Brain microvascular endothelial cell (primary cell): ENCODE measurements around the gene YAF2.
A peak's percentile ranks its signal among the peaks of the same experiment; 100 is the strongest.

Experiments
- DNase-seq: peaks from one replicate; pipeline ENCODE4 v3.0.0-alpha.2; 2020
- H3K27ac ChIP-seq: fragments of 250-450 bp; sonication (Bioruptor Pico); 2 replicates; pipeline ENCODE4 v1.5.1; 2020; ENCODE audit warnings: mild to moderate bottlenecking, moderate library complexity
- H3K27me3 ChIP-seq: fragments of 250-450 bp; sonication (Bioruptor Pico); replicated peaks from 2 replicates; pipeline ENCODE4 v1.5.1; 2020; ENCODE audit warnings: mild to moderate bottlenecking
- H3K36me3 ChIP-seq: fragments of 250-450 bp; sonication (Bioruptor Pico); replicated peaks from 2 replicates; pipeline ENCODE4 v1.5.1; 2020; ENCODE audit warnings: mild to moderate bottlenecking
- H3K4me3 ChIP-seq: 2 replicates; pipeline ENCODE4 v1.5.1; 2011; ENCODE audit warnings: low read depth, mild to moderate bottlenecking, control low read depth, low read length, moderate library complexity
- CTCF ChIP-seq: IDR thresholded peaks from 2 replicates; pipeline ENCODE4 v1.5.1; 2011; ENCODE audit warnings: low read depth, mild to moderate bottlenecking, moderate library complexity, low read length, control low read depth, inconsistent platforms; ENCODE audit errors: missing control alignments
- in situ Hi-C: cut with HindIII; loops from 2 replicates; pipeline ENCODE4 v1.10.0; 2017; ENCODE audit warnings: low sequenced_read_pairs, low pct_ligation_motif_present

YAF2 gene

GRCh38 chr12:42144408-42145196, 93.4 kb downstream of the YAF2 start, which contains the start of gene GXYLT1:
Gene GXYLT1 (minus strand): TSS chr12:42144874. CDS start chr12:42144646, 228 bp downstream.
- Histone ChIP-seq H3K27me3 (no peaks in the 10 kb centered on the region), H3K27ac (peak within 1 kb of the TSS; percentile 41), H3K4me3 (peak within 1 kb of the TSS; percentile 73), H3K36me3 (no peaks in the 10 kb centered on the region)
- DNase-seq: peak; percentile 80
- in situ Hi-C loops: no loop called here
- TF ChIP-seq CTCF: no peak

GRCh38 chr12:42144158-42144407, 94.0 kb downstream of the YAF2 start:
- Histone ChIP-seq H3K4me3 (peak overlapping the region; percentile 73), H3K27ac (peak overlapping the region; percentile 41), H3K36me3 (no peaks in the 10 kb centered on the region), H3K27me3 (no peaks in the 10 kb centered on the region)
- in situ Hi-C loops: no loop called here
- peak; percentile 7 for DNase-seq
- no peak for TF ChIP-seq CTCF

GRCh38 chr12:42143452-42144157, 94.4 kb downstream of the YAF2 start:
- peak; percentile 4 for DNase-seq
- in situ Hi-C loops: no loop called here
- H3K36me3 ChIP-seq: no peaks in the 10 kb centered on the region
- no peaks in the 10 kb centered on the region for H3K27me3 ChIP-seq
- no peak for TF ChIP-seq CTCF
- peak overlapping the region; percentile 73 for H3K4me3 ChIP-seq
- H3K27ac ChIP-seq: no peak overlapping the region

- H3K4me3 ChIP-seq: no peak overlapping the region
- no peaks in the 10 kb centered on the region for H3K36me3 ChIP-seq
- TF ChIP-seq CTCF: no peak
- in situ Hi-C loops: no loop called here
- H3K27ac ChIP-seq: no peak overlapping the region
- no peaks in the 10 kb centered on the region for H3K27me3 ChIP-seq
- no peak for DNase-seq
Measured at GRCh38 chr12:42141981-42142606, 96.0 kb downstream of the YAF2 start.

- Histone ChIP-seq H3K4me3 (no peak overlapping the region), H3K27ac (no peak overlapping the region), H3K36me3 (no peaks in the 10 kb centered on the region), H3K27me3 (no peaks in the 10 kb centered on the region)
- peak; percentile 75 for DNase-seq
- no peak for TF ChIP-seq CTCF
- in situ Hi-C loops: no loop called here
Measured at GRCh38 chr12:42140901-42141300, 97.1 kb downstream of the YAF2 start.
